GM12892 (cell line): ENCODE data around the gene ARL13B. TPM values are rescaled to one million over a fixed set of nuclear protein-coding genes. Genes with fewer than 3 reads are reported as not detected.
"Not testable (repeated sequence)": the region's sequence is repeated elsewhere in the genome, so short reads cannot be mapped to it uniquely, and the experiment has no call there.

Experiments
- DNase-seq: peaks from one replicate; pipeline ENCODE4 v3.0.0; 2011; ENCODE audit not compliant: insufficient read length
- FAIRE-seq: peaks from 2 replicates; lab custom pipeline; 2011; peaks lifted over from hg19 to GRCh38; lab: Jason Lieb, UNC
- POLR2A ChIP-seq: IDR thresholded peaks from 2 replicates; pipeline ENCODE4 v1.6.1; 2011; ENCODE audit warnings: low read depth, low read length, control low read depth
- POLR2AphosphoS5 ChIP-seq: IDR thresholded peaks from 2 replicates; pipeline ENCODE4 v1.6.1; 2011; ENCODE audit warnings: low read depth, low read length, control low read depth
- TAF1 ChIP-seq: IDR thresholded peaks from 2 replicates; pipeline ENCODE4 v1.6.1; 2011; ENCODE audit warnings: low read depth, mild to moderate bottlenecking, control low read depth, low read length, borderline replicate concordance
- polyA plus RNA-seq: library from polyadenylated mRNA; unstranded; fragments of >200 nt; gene quantifications from one replicate; pipeline ENCODE4 v1.2.1, GENCODE V29; 2012; ENCODE audit warnings: missing spikeins, inconsistent platforms; ENCODE audit not compliant: missing spikeins

Gene ARL13B
- polyA plus RNA-seq = 4.9 TPM

- TF ChIP-seq POLR2A (peak; percentile 85), TAF1 (peak; percentile 49; the same call in 1 of the 2 replicates), POLR2AphosphoS5 (peak; percentile 80)
- FAIRE-seq = peak; percentile 98
- peak; percentile 79 for DNase-seq
Measured at GRCh38 chr3:93979850-93980676, at the start of gene ARL13B. Gene ARL13B (plus strand): TSS chr3:93980155. CDS start chr3:93980424, 269 bp downstream.

GRCh38 chr3:93931597-93932229, 48.2 kb upstream of the ARL13B start:
- TF ChIP-seq TAF1 (no peak), POLR2A (no peak), POLR2AphosphoS5 (no peak)
- FAIRE-seq = no peak
- no peak for DNase-seq

GRCh38 chr3:93934366-93935046, 45.4 kb upstream of the ARL13B start:
- DNase-seq (no peak), FAIRE-seq (no peak)
- TF ChIP-seq POLR2AphosphoS5 (no peak), POLR2A (no peak), TAF1 (no peak)

- no peak for DNase-seq
- no peak for FAIRE-seq
- no peak for TF ChIP-seq TAF1
- TF ChIP-seq POLR2AphosphoS5 = no peak
- TF ChIP-seq POLR2A = no peak
Measured at GRCh38 chr3:93936549-93936948, 43.4 kb upstream of the ARL13B start.

- FAIRE-seq, DNase-seq: not testable (repeated sequence)
Measured at GRCh38 chr3:93937485-93937884, 42.5 kb upstream of the ARL13B start.

- DNase-seq, FAIRE-seq: not testable (repeated sequence)
Measured at GRCh38 chr3:93949958-93950357, 30.0 kb upstream of the ARL13B start.

GRCh38 chr3:93961026-93961425, 18.9 kb upstream of the ARL13B start:
- DNase-seq (no peak), FAIRE-seq (no peak)
- TF ChIP-seq POLR2AphosphoS5 (no peak), TAF1 (no peak), POLR2A (no peak)

- DNase-seq (no peak), FAIRE-seq (no peak)
- TF ChIP-seq POLR2AphosphoS5 (no peak), TAF1 (no peak), POLR2A (no peak)
Measured at GRCh38 chr3:93961489-93961888, 18.5 kb upstream of the ARL13B start.

GRCh38 chr3:93962798-93963197, 17.2 kb upstream of the ARL13B start:
- no peak for TF ChIP-seq TAF1
- no peak for TF ChIP-seq POLR2A
- no peak for TF ChIP-seq POLR2AphosphoS5
- FAIRE-seq (no peak), DNase-seq (no peak)

GRCh38 chr3:93965106-93965505, 14.8 kb upstream of the ARL13B start:
- not testable (repeated sequence) for DNase-seq, FAIRE-seq

GRCh38 chr3:93969443-93969842, 10.5 kb upstream of the ARL13B start:
- DNase-seq = no peak
- no peak for TF ChIP-seq POLR2AphosphoS5
- TF ChIP-seq POLR2A = no peak
- TF ChIP-seq TAF1 = no peak
- no peak for FAIRE-seq

- FAIRE-seq (no peak), DNase-seq (no peak)
- no peak for TF ChIP-seq POLR2AphosphoS5
- no peak for TF ChIP-seq POLR2A
- TF ChIP-seq TAF1 = no peak
Measured at GRCh38 chr3:93969997-93970396, 10.0 kb upstream of the ARL13B start.
